NT2/D1 (cell line): ENCODE data around the gene CYB5R4.
"Not testable (repeated sequence)": the region's sequence is repeated elsewhere in the genome, so short reads cannot be mapped to it uniquely, and the experiment has no call there.

ENCODE experiments used
- DNase-seq: peaks from one replicate; pipeline ENCODE4 v3.0.0-alpha.2; 2011; ENCODE audit warnings: low read depth, low spot score
- H3K27me3 ChIP-seq: 2 replicates; pipeline ENCODE4 v1.6.0; 2011; ENCODE audit warnings: mild to moderate bottlenecking; ENCODE audit not compliant: insufficient read length, insufficient read depth
- H3K36me3 ChIP-seq: 2 replicates; pipeline ENCODE4 v1.6.1; 2011; ENCODE audit warnings: mild to moderate bottlenecking, low read length, mixed read lengths; ENCODE audit not compliant: insufficient read depth, insufficient read length
- H3K4me1 ChIP-seq: 2 replicates; pipeline ENCODE4 v1.5.1; 2011; ENCODE audit not compliant: insufficient read depth, insufficient read length
- H3K4me3 ChIP-seq: 2 replicates; pipeline ENCODE4 v1.5.1; 2011; ENCODE audit warnings: low read depth; ENCODE audit not compliant: insufficient read length
- H3K9ac ChIP-seq: 2 replicates; pipeline ENCODE4 v1.6.0; 2011; ENCODE audit warnings: low read depth; ENCODE audit not compliant: insufficient read length
- H3K9me3 ChIP-seq: 2 replicates; pipeline ENCODE4 v1.5.1; 2011; ENCODE audit warnings: mild to moderate bottlenecking, low read length; ENCODE audit not compliant: insufficient read depth
- SUZ12 ChIP-seq: IDR thresholded peaks from 2 replicates; pipeline ENCODE4 v1.6.1; 2011; ENCODE audit not compliant: insufficient read length, insufficient read depth; ENCODE audit errors: extremely low read depth
- YY1 ChIP-seq: IDR thresholded peaks from 2 replicates; pipeline ENCODE4 v1.6.1; 2011; ENCODE audit not compliant: insufficient read length, insufficient read depth
- ZNF274 ChIP-seq: IDR thresholded peaks from 2 replicates; pipeline ENCODE4 v1.6.1; 2011; ENCODE audit warnings: mild to moderate bottlenecking, low read depth, low read length

The CYB5R4 gene

DNA sequence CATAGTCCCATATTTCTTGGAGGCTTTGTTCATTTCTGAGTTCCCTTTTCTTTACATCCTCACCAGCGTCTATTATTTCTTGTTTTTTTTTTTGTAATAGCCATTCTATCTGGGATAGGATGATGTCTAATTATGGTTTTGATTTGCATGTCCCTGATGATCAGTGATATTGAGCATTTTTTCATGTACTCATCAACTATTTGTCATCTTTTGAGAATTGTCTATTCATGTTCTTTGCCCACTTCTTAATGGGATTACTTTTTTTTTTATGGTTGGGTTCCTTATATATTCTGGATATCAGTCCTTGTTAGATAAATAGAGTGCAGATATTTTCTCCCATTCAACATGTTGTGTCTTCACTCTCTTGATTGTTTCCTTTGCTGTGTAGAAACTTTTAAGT lies 42.1 kb downstream of the CYB5R4 start:
- no peaks in the 10 kb centered on the region for H3K9me3 ChIP-seq
- H3K4me3 ChIP-seq: no peak overlapping the region
- no peak for DNase-seq
- H3K27me3 ChIP-seq: no peaks in the 10 kb centered on the region
- H3K4me1 ChIP-seq: no peaks in the 10 kb centered on the region
- no peaks in the 10 kb centered on the region for H3K36me3 ChIP-seq
- no peak for TF ChIP-seq YY1
- TF ChIP-seq SUZ12: no peak
- TF ChIP-seq ZNF274: no peak
- H3K9ac ChIP-seq: no peak overlapping the region

DNA sequence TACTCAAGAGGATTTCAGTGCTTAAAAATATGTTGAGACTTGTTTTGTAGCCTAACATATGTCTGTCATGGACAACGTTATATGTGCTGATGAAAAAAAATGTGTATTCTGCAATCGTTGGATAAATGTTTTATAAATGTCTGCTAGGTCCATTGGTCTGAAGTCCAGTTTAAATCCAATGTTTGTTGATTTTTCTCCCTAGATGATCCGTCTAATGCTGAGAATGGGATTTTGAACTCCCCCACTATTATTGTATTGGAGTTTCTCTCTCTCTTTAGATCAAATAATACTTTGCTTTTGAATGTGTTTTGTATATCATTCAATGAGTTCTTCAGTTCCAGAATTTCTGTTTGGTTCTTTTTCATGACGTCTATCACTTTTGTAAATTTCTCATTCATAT lies 44.9 kb downstream of the CYB5R4 start:
- no peaks in the 10 kb centered on the region for H3K27me3 ChIP-seq
- H3K4me1 ChIP-seq: no peaks in the 10 kb centered on the region
- no peaks in the 10 kb centered on the region for H3K36me3 ChIP-seq
- no peak for DNase-seq
- no peaks in the 10 kb centered on the region for H3K9me3 ChIP-seq
- no peak overlapping the region for H3K9ac ChIP-seq
- no peak overlapping the region for H3K4me3 ChIP-seq
- TF ChIP-seq SUZ12 (no peak), YY1 (no peak), ZNF274 (no peak)

DNA sequence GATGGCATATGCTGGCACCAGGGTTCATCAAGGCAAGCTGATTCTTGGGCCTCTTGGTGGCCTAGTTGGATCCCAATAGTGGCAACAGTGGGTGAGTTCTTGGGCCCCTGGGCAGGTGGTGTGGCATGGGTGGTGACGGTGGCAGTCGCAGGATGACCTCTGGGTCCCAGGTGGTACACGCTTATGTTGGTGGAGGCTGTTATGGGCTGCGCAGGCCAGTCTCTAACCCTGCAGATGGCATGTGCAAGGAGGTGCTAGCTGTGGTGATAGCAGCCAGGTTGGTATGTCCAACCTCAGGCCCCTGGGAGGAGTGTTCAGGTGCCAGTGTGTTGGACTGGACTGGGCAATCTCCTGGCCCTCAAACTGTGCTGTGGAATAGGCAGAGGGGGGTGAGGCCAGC lies 46.2 kb downstream of the CYB5R4 start:
- Histone ChIP-seq H3K9me3 (no peaks in the 10 kb centered on the region), H3K36me3 (no peaks in the 10 kb centered on the region), H3K9ac (no peak overlapping the region), H3K27me3 (no peaks in the 10 kb centered on the region), H3K4me1 (no peaks in the 10 kb centered on the region), H3K4me3 (no peak overlapping the region)
- TF ChIP-seq ZNF274 (no peak), YY1 (no peak), SUZ12 (no peak)
- DNase-seq: no peak

DNA sequence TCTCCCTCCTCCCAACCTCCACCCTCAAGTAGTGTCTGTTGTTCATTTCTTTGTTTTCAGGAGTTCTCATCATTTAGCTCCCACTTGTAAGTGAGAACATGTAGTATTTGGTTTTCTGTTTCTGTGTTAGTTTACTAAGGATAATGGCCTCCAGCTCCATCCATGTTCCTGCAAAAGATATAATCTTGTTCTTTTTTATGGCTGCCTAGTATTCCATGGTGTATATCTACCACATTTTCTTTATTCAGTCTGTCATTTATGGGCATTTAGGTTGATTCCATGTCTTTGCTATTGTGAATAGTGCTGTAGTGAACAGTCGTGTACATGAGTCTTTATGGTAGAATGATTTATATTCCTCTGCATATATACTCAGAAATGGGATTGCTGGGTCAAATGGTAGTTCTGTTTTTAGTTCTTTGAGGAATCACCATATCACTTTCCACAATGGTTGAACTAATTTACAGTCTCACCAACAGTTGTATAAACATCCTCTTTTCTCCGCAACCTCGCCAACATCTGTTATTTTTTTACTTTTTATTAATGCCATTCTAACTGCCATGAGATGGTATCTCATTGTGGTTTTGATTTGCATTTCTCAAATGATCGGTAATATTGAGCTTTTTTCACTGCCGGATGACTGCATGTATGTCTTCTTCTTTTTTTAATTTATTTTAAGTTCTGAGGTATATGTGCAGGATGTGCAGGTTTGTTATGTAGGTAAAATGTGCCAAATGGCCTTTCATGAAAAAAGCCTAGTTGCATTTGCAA lies 48.3 kb downstream of the CYB5R4 start:
- not testable (repeated sequence) for H3K27me3 ChIP-seq, H3K4me3 ChIP-seq, H3K9ac ChIP-seq, H3K4me1 ChIP-seq, H3K36me3 ChIP-seq, H3K9me3 ChIP-seq, DNase-seq

DNA sequence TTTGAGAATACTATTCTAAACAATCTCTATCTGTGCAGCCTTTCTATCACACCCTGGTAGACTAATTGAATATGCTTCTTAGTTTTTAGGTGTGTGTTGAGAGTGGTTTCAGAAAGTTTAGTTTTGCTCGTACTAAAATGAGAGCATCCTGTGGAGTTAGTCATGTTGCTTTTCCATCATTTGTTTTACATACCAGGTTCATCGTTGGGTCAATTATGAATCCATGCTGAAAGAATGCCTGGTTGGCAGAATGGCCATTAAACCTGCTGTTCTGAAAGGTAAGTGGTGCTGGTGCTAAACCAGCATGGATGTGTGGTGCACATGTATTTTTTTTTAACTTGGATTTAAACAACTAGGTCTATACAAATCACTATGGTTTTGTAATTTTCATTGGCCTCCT lies 49.3 kb downstream of the CYB5R4 start:
- Histone ChIP-seq H3K4me3 (no peak overlapping the region), H3K9me3 (no peaks in the 10 kb centered on the region), H3K27me3 (no peaks in the 10 kb centered on the region), H3K4me1 (no peaks in the 10 kb centered on the region), H3K36me3 (no peaks in the 10 kb centered on the region), H3K9ac (no peak overlapping the region)
- no peak for DNase-seq
- TF ChIP-seq SUZ12: no peak
- TF ChIP-seq YY1: no peak
- no peak for TF ChIP-seq ZNF274

DNA sequence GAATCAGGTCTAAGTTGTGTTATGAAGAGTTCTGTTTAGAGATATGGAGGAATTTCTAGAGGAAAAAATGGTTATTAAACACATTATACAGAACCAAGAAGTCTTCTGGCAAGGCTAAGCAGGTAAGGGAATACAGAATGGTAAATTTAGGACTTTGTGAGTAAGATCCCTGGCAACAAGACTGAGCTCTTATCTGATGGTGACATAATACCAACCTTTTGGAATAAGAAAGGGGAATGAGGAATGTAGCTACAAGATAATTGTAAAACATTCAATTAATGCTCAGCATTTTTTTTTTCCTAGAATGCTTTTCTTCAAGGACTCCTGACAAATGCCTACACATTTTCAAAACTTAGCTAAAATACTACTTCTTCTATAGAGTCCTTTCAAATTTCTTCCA lies 51.8 kb downstream of the CYB5R4 start:
- Histone ChIP-seq H3K36me3 (no peaks in the 10 kb centered on the region), H3K27me3 (no peaks in the 10 kb centered on the region), H3K4me1 (no peaks in the 10 kb centered on the region), H3K9ac (no peak overlapping the region), H3K4me3 (no peak overlapping the region), H3K9me3 (no peaks in the 10 kb centered on the region)
- no peak for DNase-seq
- TF ChIP-seq ZNF274 (no peak), SUZ12 (no peak), YY1 (no peak)

DNA sequence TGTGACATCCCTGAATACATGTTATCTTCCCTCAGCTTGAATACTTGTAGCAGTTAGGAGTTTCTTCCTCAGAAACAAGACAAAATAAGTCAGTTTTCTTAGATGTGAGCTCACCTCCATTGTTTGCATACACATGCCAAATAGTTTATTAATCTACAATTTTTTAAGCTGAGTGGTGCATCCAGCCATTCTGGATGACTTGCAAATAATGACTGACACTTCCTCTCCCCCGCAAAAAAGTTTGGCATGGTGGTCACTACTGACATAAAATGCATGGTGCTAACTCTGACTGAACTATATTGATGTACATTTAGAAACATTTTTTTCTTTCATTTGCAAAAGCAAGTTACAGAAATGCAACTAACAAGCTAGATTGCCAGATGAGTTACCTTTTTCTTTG lies 55.5 kb downstream of the CYB5R4 start:
- no peak for TF ChIP-seq YY1
- no peak for TF ChIP-seq SUZ12
- no peaks in the 10 kb centered on the region for H3K27me3 ChIP-seq
- no peak for DNase-seq
- no peak overlapping the region for H3K9ac ChIP-seq
- H3K36me3 ChIP-seq: no peaks in the 10 kb centered on the region
- H3K4me1 ChIP-seq: no peaks in the 10 kb centered on the region
- H3K4me3 ChIP-seq: no peak overlapping the region
- no peaks in the 10 kb centered on the region for H3K9me3 ChIP-seq

DNA sequence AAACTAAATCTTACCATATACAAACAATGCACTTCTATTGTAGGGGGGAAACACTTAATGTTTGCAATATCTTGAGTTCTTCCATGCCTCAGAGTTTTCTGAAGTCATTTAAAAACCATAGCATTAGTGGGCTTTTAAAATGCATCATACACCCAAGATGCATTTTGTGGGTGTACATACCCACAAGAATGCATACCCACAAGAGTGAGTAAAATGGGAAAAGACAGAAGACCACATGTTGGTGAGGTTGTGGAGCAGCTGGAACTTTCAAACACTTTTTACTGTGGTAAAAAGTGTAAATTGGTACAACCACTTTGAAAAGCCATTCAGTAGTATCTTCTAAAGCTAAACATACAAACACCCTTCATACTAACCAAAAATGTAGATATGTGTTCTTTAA lies 57.5 kb downstream of the CYB5R4 start:
- Histone ChIP-seq H3K4me1 (no peaks in the 10 kb centered on the region), H3K9ac (no peak overlapping the region), H3K27me3 (no peaks in the 10 kb centered on the region), H3K4me3 (no peak overlapping the region), H3K36me3 (no peaks in the 10 kb centered on the region), H3K9me3 (no peaks in the 10 kb centered on the region)
- no peak for DNase-seq
- TF ChIP-seq YY1 (no peak), ZNF274 (no peak), SUZ12 (no peak)
